Measurements from ENCODE around the gene GEMIN8.

DNA sequence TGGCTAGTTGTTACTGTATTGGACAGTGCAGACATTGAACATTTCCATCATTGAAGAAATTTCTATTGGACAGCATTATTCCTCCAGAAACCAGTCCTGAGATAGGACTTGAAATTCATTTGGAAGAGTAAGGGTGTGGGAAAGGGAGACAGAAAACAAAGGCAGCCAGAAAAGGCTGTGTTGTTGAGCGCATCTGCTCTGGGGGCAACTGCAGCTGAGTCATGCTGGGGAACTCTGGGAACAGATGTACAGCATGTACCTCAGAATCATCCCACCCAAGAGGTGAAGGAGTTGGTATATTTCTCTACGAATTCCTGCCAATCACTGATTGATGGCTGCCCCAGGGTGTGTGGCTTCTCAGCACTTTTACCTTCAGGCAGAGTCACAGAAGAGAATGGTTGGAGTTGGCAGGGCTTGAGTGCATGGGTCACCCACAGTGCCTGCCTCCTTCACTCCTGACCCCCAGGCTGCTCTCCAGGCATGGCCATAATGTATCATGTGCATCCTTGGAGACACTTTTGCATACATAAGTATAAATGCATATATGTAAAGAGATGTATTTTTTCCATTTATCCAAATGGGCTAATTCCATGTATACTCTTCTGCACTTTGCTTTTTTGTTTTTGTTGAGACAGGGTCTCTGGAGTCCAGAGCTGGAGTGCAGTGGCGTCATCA is 39.4 kb downstream of the GEMIN8 start:
- TF ChIP-seq POLR2AphosphoS2 (conservative IDR thresholded peaks at IDR 0.05; ENCODE audit: low read length) (no peak), CTCF (IDR thresholded peaks at IDR 0.05) (no peak), HDAC2 (IDR thresholded peaks at IDR 0.05) (no peak), POLR2A (IDR thresholded peaks at IDR 0.05; ENCODE audit: low read length) (no peak), HEYL (CRISPR knock-in tag; IDR thresholded peaks at IDR 0.05) (no peak), KDM1A (IDR thresholded peaks at IDR 0.05; ENCODE audit: low read depth) (no peak), RCOR1 (IDR thresholded peaks at IDR 0.05; ENCODE audit: low read depth, low read length) (no peak), EP300 (IDR thresholded peaks at IDR 0.05) (no peak), CBX8 (IDR thresholded peaks at IDR 0.05) (no peak), SREBF2 (IDR thresholded peaks at IDR 0.05) (no peak), ESRRA (IDR thresholded peaks at IDR 0.05; ENCODE audit: borderline replicate concordance, low read length) (no peak), MAX (IDR thresholded peaks at IDR 0.05) (no peak)
